A549 (cell line): ENCODE measurements around the gene AR.

Experiments
- ESRRA ChIP-seq: fragments of 150-350 bp; IDR thresholded peaks from 2 replicates; pipeline ENCODE4 v1.6.1; 2014; ENCODE audit warnings: mild to moderate bottlenecking, low read length, borderline replicate concordance
- MAFK ChIP-seq: fragments of 450-650 bp; IDR thresholded peaks from 2 replicates; pipeline ENCODE4 v1.6.1; 2014; ENCODE audit not compliant: partially characterized antibody
- PBX3 ChIP-seq: IDR thresholded peaks from 2 replicates; pipeline ENCODE4 v1.6.1; 2012
- PHF8 ChIP-seq: fragments of 200-600 bp; sonication (generic); IDR thresholded peaks from 2 replicates; pipeline ENCODE4 v1.6.1; 2016; ENCODE audit warnings: low read depth, mild to moderate bottlenecking, antibody characterized with exemption, moderate library complexity, borderline replicate concordance
- RAD21 ChIP-seq, 2 experiments: fragments of >200 bp in 1 of 2; sonication (Bioruptor Twin) in 1 of 2; formaldehyde crosslinking in 1 of 2; IDR thresholded peaks in 1 of 2; conservative IDR thresholded peaks in 1 of 2; 2 replicates in 1 of 2; 3 replicates in 1 of 2; pipeline ENCODE4 v1.6.1; 2012 to 2018; ENCODE audit warnings: inconsistent platforms in 1 of 2
- SREBF2 ChIP-seq: fragments of 450-650 bp; IDR thresholded peaks from 2 replicates; pipeline ENCODE4 v1.6.1; 2014; ENCODE audit warnings: mild to moderate bottlenecking, moderate library complexity
- TF ChIP-seq, protein P1 (sequence below): fragments of 450-650 bp; IDR thresholded peaks from 2 replicates; pipeline ENCODE4 v1.6.1; 2014; ENCODE audit warnings: antibody characterized with exemption

DNA sequence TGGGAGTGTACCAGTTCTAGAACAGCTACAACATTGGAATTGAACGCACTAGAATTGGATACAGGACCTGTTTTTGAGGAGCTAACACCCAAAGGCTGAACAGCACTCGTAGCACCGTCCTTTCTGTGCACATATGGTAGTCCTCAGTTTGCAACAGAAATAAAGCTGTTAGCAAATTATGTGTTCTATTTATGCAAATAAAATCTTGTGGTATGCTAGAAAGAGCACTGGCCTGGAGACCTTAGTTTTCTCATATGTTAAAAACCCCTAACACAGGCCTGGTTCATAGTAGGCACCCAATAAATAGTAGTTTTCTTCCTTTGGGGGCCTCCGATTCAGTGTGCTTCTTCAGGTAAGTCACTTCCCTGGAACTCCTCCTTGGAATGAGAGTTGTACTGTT is 140.3 kb downstream of the AR start:
- no peak for TF ChIP-seq PBX3
- TF ChIP-seq, protein P1, sequence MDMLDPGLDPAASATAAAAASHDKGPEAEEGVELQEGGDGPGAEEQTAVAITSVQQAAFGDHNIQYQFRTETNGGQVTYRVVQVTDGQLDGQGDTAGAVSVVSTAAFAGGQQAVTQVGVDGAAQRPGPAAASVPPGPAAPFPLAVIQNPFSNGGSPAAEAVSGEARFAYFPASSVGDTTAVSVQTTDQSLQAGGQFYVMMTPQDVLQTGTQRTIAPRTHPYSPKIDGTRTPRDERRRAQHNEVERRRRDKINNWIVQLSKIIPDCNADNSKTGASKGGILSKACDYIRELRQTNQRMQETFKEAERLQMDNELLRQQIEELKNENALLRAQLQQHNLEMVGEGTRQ, result no peak
- TF ChIP-seq RAD21 (conservative IDR thresholded peaks at IDR 0.05 in 1 of 2, IDR thresholded peaks at IDR 0.05 in 1 of 2), result no peak
- no peak for TF ChIP-seq ESRRA
- no peak for TF ChIP-seq MAFK
- TF ChIP-seq SREBF2, result no peak
- no peak for TF ChIP-seq PHF8
